HG02870 (cell line): Measurements from ENCODE around the gene FSTL4.

Experiments used
- ATAC-seq: cut with Tn5 transposase; IDR thresholded peaks from one replicate; pipeline ENCODE4 v1.9.1; 2021; ENCODE audit warnings: mild to moderate bottlenecking, moderate library complexity; ENCODE audit not compliant: unreplicated experiment

Gene FSTL4

GRCh38 chr5:133434336-133434735, 178.0 kb downstream of the FSTL4 start:
- ATAC-seq, result no peak

- no peak for ATAC-seq
Observed at GRCh38 chr5:133433641-133434040, 178.7 kb downstream of the FSTL4 start.

- no peak for ATAC-seq
Observed at GRCh38 chr5:133432956-133433532, 179.3 kb downstream of the FSTL4 start.

- ATAC-seq, result no peak
Observed at GRCh38 chr5:133431326-133431865, 180.9 kb downstream of the FSTL4 start.

GRCh38 chr5:133430095-133430494, 182.2 kb downstream of the FSTL4 start:
- ATAC-seq, result no peak

- no peak for ATAC-seq
Observed at GRCh38 chr5:133429046-133429445, 183.3 kb downstream of the FSTL4 start.

- no peak for ATAC-seq
Observed at GRCh38 chr5:133428072-133428660, 184.2 kb downstream of the FSTL4 start.

- ATAC-seq, result no peak
Observed at GRCh38 chr5:133427121-133427777, 185.1 kb downstream of the FSTL4 start.

GRCh38 chr5:133426264-133426663, 186.1 kb downstream of the FSTL4 start:
- ATAC-seq, result no peak

- ATAC-seq, result no peak
Observed at GRCh38 chr5:133425764-133426163, 186.6 kb downstream of the FSTL4 start.

- ATAC-seq, result no peak
Observed at GRCh38 chr5:133425222-133425621, 187.1 kb downstream of the FSTL4 start.

- ATAC-seq, result peak; percentile 73
Observed at GRCh38 chr5:133423618-133424282, 188.6 kb downstream of the FSTL4 start.

- ATAC-seq, result no peak
Observed at GRCh38 chr5:133423011-133423617, 189.2 kb downstream of the FSTL4 start.

GRCh38 chr5:133421806-133422205, 190.5 kb downstream of the FSTL4 start:
- no peak for ATAC-seq

- ATAC-seq, result no peak
Observed at GRCh38 chr5:133421394-133421793, 190.9 kb downstream of the FSTL4 start.

GRCh38 chr5:133420440-133421301, 191.7 kb downstream of the FSTL4 start:
- ATAC-seq, result no peak

GRCh38 chr5:133415906-133416305, 196.4 kb downstream of the FSTL4 start:
- ATAC-seq, result no peak

GRCh38 chr5:133415506-133415905, 196.8 kb downstream of the FSTL4 start:
- ATAC-seq, result no peak

GRCh38 chr5:133412661-133413060, 199.7 kb downstream of the FSTL4 start:
- ATAC-seq, result no peak

- ATAC-seq, result no peak
Observed at GRCh38 chr5:133410335-133410828, 202.0 kb downstream of the FSTL4 start.
